Measurements from ENCODE around the gene ZFX. TPM values are rescaled to one million over a fixed set of nuclear protein-coding genes. Genes with fewer than 3 reads are reported as not detected.

Gene ZFX
- total and polyA plus RNA-seq, 2 of the 8 experiments (the other 6 are each of a cell fraction or from before 2014, with no cell fraction given): 2.8 to 22.0 TPM

DNA sequence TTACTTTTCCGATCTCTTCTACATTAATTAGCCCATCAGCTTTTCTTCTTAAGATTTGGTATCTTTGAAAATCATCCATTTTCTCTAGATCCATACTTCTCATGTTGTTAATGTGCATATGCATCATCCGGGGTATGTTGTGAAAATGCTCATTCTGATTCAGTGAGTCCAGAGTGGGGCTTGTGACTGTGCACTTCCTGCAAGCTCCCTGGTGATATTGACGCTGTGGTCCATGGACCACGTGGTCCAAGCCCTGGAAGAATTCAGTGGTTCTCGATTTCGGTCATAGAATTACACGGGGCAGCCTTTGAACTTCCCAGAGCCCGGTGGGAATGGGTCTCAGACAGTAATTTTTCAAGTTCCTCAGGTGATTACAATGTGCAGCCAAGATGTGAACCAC, 69.8 kb downstream of the ZFX start:
- no peak overlapping the region for H4K8ac ChIP-seq (ENCODE audit: extremely low read depth, insufficient read depth, low read length)
- H3K27ac ChIP-seq (ENCODE audit: low read depth, low read length): no peak overlapping the region
- H3K4me3 ChIP-seq (ENCODE audit: extremely low read depth in 1 of 4, insufficient read depth in 2 of 4, low read depth in 3 of 4, low read length in 4 of 4): no peak overlapping the region
- no peak overlapping the region for H3K18ac ChIP-seq (ENCODE audit: extremely low read depth, low read length)
- H2BK120ac ChIP-seq (replicated peaks; ENCODE audit: low read depth, low read length): no peak overlapping the region
- no peak overlapping the region for H3K4ac ChIP-seq (replicated peaks; ENCODE audit: insufficient read length, low read depth, low read length)
- no peaks in the 10 kb centered on the region for H4K20me1 ChIP-seq (replicated peaks in 1 of 2; ENCODE audit: control insufficient read depth in 1 of 2, insufficient read depth in 2 of 2, low read length in 2 of 2)
- no peaks in the 10 kb centered on the region for H3K23me2 ChIP-seq (ENCODE audit: low read depth, low read length)
- TF ChIP-seq SUZ12 (IDR thresholded peaks at IDR 0.05; ENCODE audit: low read length) (no peak), CHD2 (IDR thresholded peaks at IDR 0.05; ENCODE audit: low read length) (no peak), NRF1 (IDR thresholded peaks at IDR 0.05; ENCODE audit: low read depth, low read length) (no peak), POU5F1 (IDR thresholded peaks at IDR 0.05; ENCODE audit: low read depth, low read length) (no peak), EZH2 (IDR thresholded peaks at IDR 0.05; ENCODE audit: low read depth, low read length, severe bottlenecking) (no peak), TAF7 (optimal IDR thresholded peaks at IDR 0.05; ENCODE audit: borderline replicate concordance, low read depth, low read length) (no peak), YY1 (IDR thresholded peaks at IDR 0.05; ENCODE audit: low read depth, low read length) (no peak), BCL11A (IDR thresholded peaks at IDR 0.05; ENCODE audit: low read depth in 2 of 2, low read length in 2 of 2) (no peak), TEAD4 (IDR thresholded peaks at IDR 0.05; ENCODE audit: low read depth, low read length) (no peak), POLR2AphosphoS5 (IDR thresholded peaks at IDR 0.05; ENCODE audit: low read depth, low read length) (no peak), SP2 (IDR thresholded peaks at IDR 0.05; ENCODE audit: low read length) (no peak), ATF3 (IDR thresholded peaks at IDR 0.05; ENCODE audit: insufficient read depth, low read depth, low read length) (no peak)
- TF ChIP-seq, protein P1, sequence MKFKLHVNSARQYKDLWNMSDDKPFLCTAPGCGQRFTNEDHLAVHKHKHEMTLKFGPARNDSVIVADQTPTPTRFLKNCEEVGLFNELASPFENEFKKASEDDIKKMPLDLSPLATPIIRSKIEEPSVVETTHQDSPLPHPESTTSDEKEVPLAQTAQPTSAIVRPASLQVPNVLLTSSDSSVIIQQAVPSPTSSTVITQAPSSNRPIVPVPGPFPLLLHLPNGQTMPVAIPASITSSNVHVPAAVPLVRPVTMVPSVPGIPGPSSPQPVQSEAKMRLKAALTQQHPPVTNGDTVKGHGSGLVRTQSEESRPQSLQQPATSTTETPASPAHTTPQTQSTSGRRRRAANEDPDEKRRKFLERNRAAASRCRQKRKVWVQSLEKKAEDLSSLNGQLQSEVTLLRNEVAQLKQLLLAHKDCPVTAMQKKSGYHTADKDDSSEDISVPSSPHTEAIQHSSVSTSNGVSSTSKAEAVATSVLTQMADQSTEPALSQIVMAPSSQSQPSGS (IDR thresholded peaks at IDR 0.05; ENCODE audit: low read length): no peak
- ChIA-PET POLR2A (ENCODE audit: partially characterized antibody) (no interaction called here), CTCF (ENCODE audit: partially characterized antibody) (no interaction called here)
- no peak overlapping the region for H2BK12ac ChIP-seq (ENCODE audit: low read depth, low read length)
- no peaks in the 10 kb centered on the region for H3K79me2 ChIP-seq (ENCODE audit: control insufficient read depth in 1 of 2, insufficient read depth in 2 of 2, low read length in 2 of 2)
- no peaks in the 10 kb centered on the region for H3K27me3 ChIP-seq (replicated peaks in 1 of 4; ENCODE audit: control insufficient read depth in 3 of 4, extremely low read depth in 1 of 4, insufficient read depth in 3 of 4, low read length in 3 of 4)
- no peak overlapping the region for H4K5ac ChIP-seq (ENCODE audit: insufficient read length, low read depth, low read length)
- H4K91ac ChIP-seq (replicated peaks; ENCODE audit: insufficient read length, low read length): no peak overlapping the region
- no peak for DNase-seq (ENCODE audit: low read depth in 1 of 2, low spot score in 2 of 2)
- 94% methylated on average over 7 of the region's 8 CpGs; no CpG with 5 or more reads in 1 of the 2 experiments for WGBS, 2 experiments (ENCODE audit: extremely low coverage in 1 of 2, insufficient coverage in 1 of 2, insufficient read length in 1 of 2, insufficient replicate concordance in 2 of 2, low coverage in 1 of 2, low lambda C conversion rate in 2 of 2, missing lambda C conversion rate in 1 of 2)
- H3K79me1 ChIP-seq (ENCODE audit: low read depth, low read length): no peaks in the 10 kb centered on the region
- no peak overlapping the region for H3K9ac ChIP-seq (replicated peaks in 1 of 4; ENCODE audit: extremely low read depth in 1 of 4, low read depth in 3 of 4, low read length in 3 of 4)
- peaks cover 0 to 4% (median 1%) of the 10 kb centered on the region in 4 experiments; a peak in 3 of 7 replicates for H3K4me1 ChIP-seq (replicated peaks in 1 of 4; ENCODE audit: control insufficient read depth in 3 of 4, insufficient read depth in 4 of 4, low read length in 3 of 4)
- H3K4me2 ChIP-seq (ENCODE audit: insufficient read depth in 1 of 2, low read depth in 2 of 2, low read length in 2 of 2): no peak overlapping the region
- FAIRE-seq: no peak
- no peak overlapping the region for H2BK15ac ChIP-seq (ENCODE audit: low read length)
- no peak overlapping the region for H3K14ac ChIP-seq (ENCODE audit: insufficient read length)
- H3K23ac ChIP-seq (ENCODE audit: insufficient read length): no peak overlapping the region
- H3K36me3 ChIP-seq (ENCODE audit: control insufficient read depth in 2 of 4, insufficient read depth in 4 of 4, low read length in 3 of 4): no peaks in the 10 kb centered on the region
- no peak overlapping the region for H2BK5ac ChIP-seq (ENCODE audit: low read depth, low read length)
- H3K9me3 ChIP-seq (ENCODE audit: insufficient read depth in 2 of 2, low read depth in 1 of 2, low read length in 1 of 2): no peaks in the 10 kb centered on the region
- no peak overlapping the region for H2BK20ac ChIP-seq (ENCODE audit: low read length)
- H2AK5ac ChIP-seq (ENCODE audit: low read depth, low read length): no peak overlapping the region
- no peak overlapping the region for H3K56ac ChIP-seq (replicated peaks; ENCODE audit: insufficient read length, low read depth, low read length)
- H2AFZ ChIP-seq (ENCODE audit: low read length): no peak overlapping the region

Data from H1 (cell line).